Limb (tissue), 2 donors: ENCODE results near the gene AP4S1.

ENCODE experiments used
- DNase-seq, 2 donors: peaks; one replicate each; pipeline ENCODE4 v3.0.0-alpha.2; 2016; ENCODE audit errors: extremely low spot score in 2 of 2

AP4S1 gene

GRCh38 chr14:31006703-31007102, 18.7 kb upstream of the AP4S1 start:
- no peak for DNase-seq

GRCh38 chr14:31009836-31010574, 15.4 kb upstream of the AP4S1 start:
- DNase-seq, result no peak

GRCh38 chr14:31010935-31011334, 14.5 kb upstream of the AP4S1 start:
- no peak for DNase-seq

- no peak for DNase-seq
Observed at GRCh38 chr14:31013841-31014240, 11.6 kb upstream of the AP4S1 start.

- no peak for DNase-seq
Observed at GRCh38 chr14:31018057-31018645, 7.3 kb upstream of the AP4S1 start.

- no peak for DNase-seq
Observed at GRCh38 chr14:31020834-31021575, 4.4 kb upstream of the AP4S1 start.

- no peak for DNase-seq
Observed at GRCh38 chr14:31021576-31021949, 3.9 kb upstream of the AP4S1 start.

- DNase-seq, result no peak
Observed at GRCh38 chr14:31022386-31022785, 3.1 kb upstream of the AP4S1 start.

- no peak for DNase-seq
Observed at GRCh38 chr14:31024010-31024480, 1.4 kb upstream of the AP4S1 start.

- no peak for DNase-seq
Observed at GRCh38 chr14:31024577-31025366, 677 bp upstream of the AP4S1 start.

GRCh38 chr14:31026077-31026449, 614 bp downstream of the AP4S1 start, which contains the start of gene STRN3:
Gene STRN3 (minus strand): TSS chr14:31026379. CDS start chr14:31026185, 194 bp downstream.
- no peak for DNase-seq

GRCh38 chr14:31026450-31027235, 1.2 kb downstream of the AP4S1 start:
- DNase-seq, result peak; percentile 96 to 97

- no peak for DNase-seq
Observed at GRCh38 chr14:31027847-31028246, 2.4 kb downstream of the AP4S1 start.

GRCh38 chr14:31029016-31029970, 3.8 kb downstream of the AP4S1 start:
- no peak for DNase-seq

- DNase-seq, result no peak
Observed at GRCh38 chr14:31030469-31030868, 5.0 kb downstream of the AP4S1 start.

- no peak for DNase-seq
Observed at GRCh38 chr14:31036552-31036951, 11.1 kb downstream of the AP4S1 start.

GRCh38 chr14:31037709-31038221, 12.3 kb downstream of the AP4S1 start:
- no peak for DNase-seq

GRCh38 chr14:31038521-31039166, 13.2 kb downstream of the AP4S1 start:
- no peak for DNase-seq

- no peak for DNase-seq
Observed at GRCh38 chr14:31042300-31042699, 16.9 kb downstream of the AP4S1 start.
